KMS-11 (cell line): ENCODE measurements around the gene GRAP.

Experiments
- H2AFZ ChIP-seq: fragments of 200-600 bp; sonication (generic); 2 replicates; pipeline ENCODE4 v1.6.1; 2016; ENCODE audit warnings: antibody characterized with exemption, mixed run types, low read depth
- H3K27ac ChIP-seq: fragments of 200-600 bp; sonication (generic); 2 replicates; pipeline ENCODE4 v1.6.1; 2016; ENCODE audit warnings: mild to moderate bottlenecking, mixed run types
- H3K27me3 ChIP-seq: fragments of 200-600 bp; sonication (generic); 2 replicates; pipeline ENCODE4 v1.6.1; 2017; ENCODE audit warnings: mild to moderate bottlenecking, low read depth, mixed run types, moderate library complexity; ENCODE audit not compliant: insufficient read depth
- H3K36me3 ChIP-seq: fragments of 200-600 bp; sonication (generic); 2 replicates; pipeline ENCODE4 v1.6.1; 2017; ENCODE audit warnings: mild to moderate bottlenecking, mixed run types; ENCODE audit not compliant: insufficient read depth
- H3K4me1 ChIP-seq: fragments of 200-600 bp; sonication (generic); 2 replicates; pipeline ENCODE4 v1.6.1; 2016; ENCODE audit warnings: mild to moderate bottlenecking, low read depth, mixed run types; ENCODE audit not compliant: poor library complexity, severe bottlenecking
- H3K4me2 ChIP-seq: fragments of 200-600 bp; sonication (generic); 2 replicates; pipeline ENCODE4 v1.7.0; 2016; ENCODE audit warnings: mild to moderate bottlenecking, mixed run types
- H3K4me3 ChIP-seq: fragments of 200-600 bp; sonication (generic); IDR thresholded peaks from 2 replicates; pipeline ENCODE4 v1.6.1; 2017; ENCODE audit warnings: low read depth, low read length, mixed read lengths; ENCODE audit not compliant: insufficient read depth
- H3K79me2 ChIP-seq: fragments of 200-600 bp; sonication (generic); 2 replicates; pipeline ENCODE4 v1.6.1; 2016; ENCODE audit warnings: low read depth, mixed run types; ENCODE audit not compliant: insufficient read depth
- H3K9ac ChIP-seq: fragments of 200-600 bp; sonication (generic); 2 replicates; pipeline ENCODE4 v1.6.1; 2016; ENCODE audit warnings: mild to moderate bottlenecking, mixed run types
- H4K20me1 ChIP-seq: fragments of 200-600 bp; sonication (generic); 2 replicates; pipeline ENCODE4 v1.6.1; 2016; ENCODE audit warnings: mild to moderate bottlenecking, mixed run types; ENCODE audit not compliant: insufficient read depth
- TF ChIP-seq, protein P1 (sequence below): fragments of 200-600 bp; sonication (generic); conservative IDR thresholded peaks from 2 replicates; pipeline ENCODE4 v1.6.1; 2017; ENCODE audit warnings: low read depth, mild to moderate bottlenecking, antibody characterized with exemption, low read length, moderate library complexity, mixed read lengths

The GRAP gene

DNA sequence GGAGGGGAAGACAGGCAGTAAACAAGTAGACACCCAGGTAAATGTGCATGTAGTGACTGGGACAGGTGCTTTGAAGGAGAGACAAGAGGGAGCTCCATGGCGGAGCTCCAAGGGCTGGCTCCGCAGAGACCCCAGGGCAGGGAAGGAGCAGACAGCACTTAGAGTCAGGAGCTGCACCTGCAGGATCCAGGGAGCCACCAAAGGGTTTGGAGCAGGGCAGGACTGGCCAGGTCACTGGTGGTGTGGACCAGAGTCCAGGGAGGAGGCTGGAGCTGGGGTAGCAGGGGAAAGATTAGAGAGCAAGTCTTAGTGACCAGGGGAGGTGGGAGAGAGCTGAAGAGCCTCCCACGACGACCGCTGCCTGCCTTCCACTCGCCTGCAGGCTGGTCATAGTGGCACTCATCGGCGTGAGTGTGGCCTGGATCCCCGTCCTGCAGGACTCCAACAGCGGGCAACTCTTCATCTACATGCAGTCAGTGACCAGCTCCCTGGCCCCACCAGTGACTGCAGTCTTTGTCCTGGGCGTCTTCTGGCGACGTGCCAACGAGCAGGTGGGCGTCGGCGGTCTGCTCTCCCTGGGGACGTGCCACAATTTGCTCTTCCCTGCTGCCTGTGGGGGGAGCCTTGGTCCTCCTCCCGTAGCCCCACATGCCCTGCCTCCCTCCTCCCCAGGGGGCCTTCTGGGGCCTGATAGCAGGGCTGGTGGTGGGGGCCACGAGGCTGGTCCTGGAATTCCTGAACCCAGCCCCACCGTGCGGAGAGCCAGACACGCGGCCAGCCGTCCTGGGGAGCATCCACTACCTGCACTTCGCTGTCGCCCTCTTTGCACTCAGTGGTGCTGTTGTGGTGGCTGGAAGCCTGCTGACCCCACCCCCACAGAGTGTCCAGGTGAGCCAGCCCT lies 27.5 kb downstream of the GRAP start:
- Histone ChIP-seq H3K36me3 (no peaks in the 10 kb centered on the region), H3K27me3 (peaks cover 4% of the 10 kb centered on the region; the same call in 1 of the 2 replicates), H3K27ac (no peak overlapping the region), H3K4me2 (no peak overlapping the region), H4K20me1 (no peaks in the 10 kb centered on the region), H2AFZ (no peak overlapping the region), H3K4me1 (no peaks in the 10 kb centered on the region), H3K4me3 (no peak overlapping the region), H3K79me2 (no peaks in the 10 kb centered on the region), H3K9ac (no peak overlapping the region)
- TF ChIP-seq, protein P1, sequence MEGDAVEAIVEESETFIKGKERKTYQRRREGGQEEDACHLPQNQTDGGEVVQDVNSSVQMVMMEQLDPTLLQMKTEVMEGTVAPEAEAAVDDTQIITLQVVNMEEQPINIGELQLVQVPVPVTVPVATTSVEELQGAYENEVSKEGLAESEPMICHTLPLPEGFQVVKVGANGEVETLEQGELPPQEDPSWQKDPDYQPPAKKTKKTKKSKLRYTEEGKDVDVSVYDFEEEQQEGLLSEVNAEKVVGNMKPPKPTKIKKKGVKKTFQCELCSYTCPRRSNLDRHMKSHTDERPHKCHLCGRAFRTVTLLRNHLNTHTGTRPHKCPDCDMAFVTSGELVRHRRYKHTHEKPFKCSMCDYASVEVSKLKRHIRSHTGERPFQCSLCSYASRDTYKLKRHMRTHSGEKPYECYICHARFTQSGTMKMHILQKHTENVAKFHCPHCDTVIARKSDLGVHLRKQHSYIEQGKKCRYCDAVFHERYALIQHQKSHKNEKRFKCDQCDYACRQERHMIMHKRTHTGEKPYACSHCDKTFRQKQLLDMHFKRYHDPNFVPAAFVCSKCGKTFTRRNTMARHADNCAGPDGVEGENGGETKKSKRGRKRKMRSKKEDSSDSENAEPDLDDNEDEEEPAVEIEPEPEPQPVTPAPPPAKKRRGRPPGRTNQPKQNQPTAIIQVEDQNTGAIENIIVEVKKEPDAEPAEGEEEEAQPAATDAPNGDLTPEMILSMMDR: no peak

- Histone ChIP-seq H3K27me3 (peaks cover 4% of the 10 kb centered on the region; the same call in 1 of the 2 replicates), H3K27ac (no peak overlapping the region)
These were observed 28.2 kb downstream of the GRAP start for GRCh38 chr17:19018600-19018950.

GRCh38 chr17:19017804-19018599 lies 28.8 kb downstream of the GRAP start:
- H4K20me1 ChIP-seq: no peaks in the 10 kb centered on the region
- no peak overlapping the region for H3K4me3 ChIP-seq
- H2AFZ ChIP-seq: no peak overlapping the region
- H3K27ac ChIP-seq: no peak overlapping the region
- H3K4me2 ChIP-seq: no peak overlapping the region
- H3K9ac ChIP-seq: no peak overlapping the region
- H3K79me2 ChIP-seq: no peaks in the 10 kb centered on the region
- H3K36me3 ChIP-seq: no peaks in the 10 kb centered on the region
- peaks cover 4% of the 10 kb centered on the region; the same call in 1 of the 2 replicates for H3K27me3 ChIP-seq
- TF ChIP-seq, protein P1: no peak
- H3K4me1 ChIP-seq: no peaks in the 10 kb centered on the region

More at GRCh38 chr17:19018600-19018950, 28.2 kb downstream of the GRAP start:
- no peak overlapping the region for H2AFZ ChIP-seq
- H3K79me2 ChIP-seq: no peaks in the 10 kb centered on the region
- no peak overlapping the region for H3K4me2 ChIP-seq
- no peak overlapping the region for H3K9ac ChIP-seq
- H3K36me3 ChIP-seq: no peaks in the 10 kb centered on the region
- TF ChIP-seq, protein P1: no peak
- no peaks in the 10 kb centered on the region for H4K20me1 ChIP-seq
- no peak overlapping the region for H3K4me3 ChIP-seq
- H3K4me1 ChIP-seq: no peaks in the 10 kb centered on the region

GRCh38 chr17:19017401-19017800 lies 29.4 kb downstream of the GRAP start:
- H3K36me3 ChIP-seq: no peaks in the 10 kb centered on the region
- no peak overlapping the region for H3K9ac ChIP-seq
- H3K27me3 ChIP-seq: peaks cover 4% of the 10 kb centered on the region; the same call in 1 of the 2 replicates
- H3K4me2 ChIP-seq: no peak overlapping the region
- H4K20me1 ChIP-seq: no peaks in the 10 kb centered on the region
- H3K79me2 ChIP-seq: no peaks in the 10 kb centered on the region
- TF ChIP-seq, protein P1: no peak
- no peak overlapping the region for H3K27ac ChIP-seq
- no peaks in the 10 kb centered on the region for H3K4me1 ChIP-seq
- no peak overlapping the region for H2AFZ ChIP-seq
- no peak overlapping the region for H3K4me3 ChIP-seq
